ENCODE measurements around the gene TMA7. TPM values are rescaled to one million over a fixed set of nuclear protein-coding genes. Genes with fewer than 3 reads are reported as not detected.
"Not testable (repeated sequence)": the region's sequence is repeated elsewhere in the genome, so short reads cannot be mapped to it uniquely, and the experiment has no call there.

The TMA7 gene
- total and polyA plus RNA-seq, 5 donors = 187 to 526 (median 219) TPM

DNA sequence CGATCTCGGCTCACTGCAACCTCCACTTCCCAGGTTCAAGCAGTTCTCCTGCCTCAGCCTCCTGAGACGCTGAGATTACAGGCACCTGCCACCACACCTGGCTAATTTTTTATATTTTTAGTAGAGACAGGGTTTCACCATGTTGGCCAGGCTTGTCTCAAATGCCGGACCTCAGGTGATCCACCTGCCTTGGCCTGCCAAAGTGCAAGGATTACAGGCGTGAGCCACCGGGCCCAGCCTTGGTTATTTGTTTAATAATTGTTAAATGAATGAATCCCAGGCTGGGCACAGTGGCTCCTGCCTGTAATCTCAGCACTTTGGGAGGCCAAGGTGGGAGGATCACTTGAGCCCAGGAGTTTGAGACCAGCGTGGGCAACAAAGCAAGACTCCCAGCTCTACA, 21.7 kb downstream of the TMA7 start:
- WGBS = 94% methylated on average over 7 of the region's 7 CpGs
- ATAC-seq; intact Hi-C loops (cut with DNase I); H3K4me3 ChIP-seq (ENCODE audit: low read length); H3K4me1 ChIP-seq (ENCODE audit: control insufficient read depth, insufficient read depth, low read length); DNase-seq; H3K27ac ChIP-seq (ENCODE audit: low read length); H3K9me3 ChIP-seq (ENCODE audit: control insufficient read depth, low read length); H3K27me3 ChIP-seq (ENCODE audit: control insufficient read depth, insufficient read depth): not testable (repeated sequence)

DNA sequence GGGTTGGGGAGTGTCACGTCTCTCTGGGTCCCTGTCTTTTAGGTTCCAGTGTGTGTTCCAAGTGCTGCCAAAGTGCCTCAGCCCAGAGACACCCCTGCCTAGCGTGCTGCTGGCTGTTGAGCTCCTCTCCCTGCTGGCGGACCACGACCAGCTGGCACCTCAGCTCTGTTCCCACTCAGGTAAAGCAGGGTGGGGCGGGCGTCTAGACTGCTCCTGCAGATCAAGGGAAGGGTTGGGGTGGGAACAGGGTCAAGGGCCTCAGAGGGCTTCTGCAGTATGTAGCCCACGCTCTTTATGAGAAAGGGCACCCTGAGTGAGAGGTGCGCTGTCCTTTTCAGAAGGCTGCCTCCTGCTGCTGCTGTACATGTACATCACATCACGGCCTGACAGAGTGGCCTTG, 23.6 kb downstream of the TMA7 start:
- DNase-seq (no peak), ATAC-seq (no peak)
- intact Hi-C loops (cut with DNase I) = loop anchor here in 2 of 4 donors (2.0 kb wide), 2 partner anchors 83 to 85 kb away; no protein-coding TSS in a partner anchor
- no peaks in the 10 kb centered on the region for H3K9me3 ChIP-seq (ENCODE audit: control insufficient read depth, low read length)
- H3K27me3 ChIP-seq (ENCODE audit: control insufficient read depth, insufficient read depth) = no peaks in the 10 kb centered on the region
- H3K4me1 ChIP-seq (ENCODE audit: control insufficient read depth, insufficient read depth, low read length) = peaks cover 5% of the 10 kb centered on the region
- no peak overlapping the region for H3K4me3 ChIP-seq (ENCODE audit: low read length)
- 79% methylated on average over 9 of the region's 9 CpGs for WGBS
- no peak overlapping the region for H3K27ac ChIP-seq (ENCODE audit: low read length)

DNA sequence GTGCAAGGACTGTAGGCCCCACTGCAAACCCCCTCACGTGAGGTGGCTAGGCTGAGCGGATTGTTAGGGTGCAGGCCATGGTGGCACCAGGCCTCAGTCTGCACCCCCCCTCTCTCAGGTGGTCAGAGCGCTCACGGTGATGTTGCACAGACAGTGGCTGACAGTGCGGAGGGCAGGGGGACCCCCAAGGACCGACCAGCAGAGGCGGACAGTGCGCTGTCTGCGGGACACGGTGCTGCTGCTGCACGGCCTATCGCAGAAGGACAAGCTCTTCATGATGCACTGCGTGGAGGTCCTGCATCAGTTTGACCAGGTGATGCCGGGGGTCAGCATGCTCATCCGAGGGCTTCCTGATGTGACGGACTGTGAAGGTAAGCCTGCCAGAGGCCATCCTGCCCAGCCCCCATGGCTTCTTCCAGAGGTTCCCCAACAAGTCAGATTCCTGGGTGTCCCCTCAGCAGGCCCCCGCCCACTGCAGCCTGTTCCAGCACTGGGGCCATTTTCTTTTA, 24.7 kb downstream of the TMA7 start:
- Histone ChIP-seq H3K27ac (ENCODE audit: low read length) (peak overlapping the region; percentile 98), H3K4me1 (ENCODE audit: control insufficient read depth, insufficient read depth, low read length) (peaks cover 5% of the 10 kb centered on the region), H3K4me3 (ENCODE audit: low read length) (no peak overlapping the region), H3K27me3 (ENCODE audit: control insufficient read depth, insufficient read depth) (no peaks in the 10 kb centered on the region), H3K9me3 (ENCODE audit: control insufficient read depth, low read length) (no peaks in the 10 kb centered on the region)
- WGBS = 90% methylated on average over 17 of the region's 17 CpGs
- DNase-seq (peak; percentile 43 to 69 (median 69)), ATAC-seq (no peak)
- intact Hi-C loops (cut with DNase I) = loop anchor here (2.0 to 5.0 kb wide), 4 partner anchors 38 to 84 kb away; partner anchors contain the start of gene SHISA5 (in 2 of the 4)

DNA sequence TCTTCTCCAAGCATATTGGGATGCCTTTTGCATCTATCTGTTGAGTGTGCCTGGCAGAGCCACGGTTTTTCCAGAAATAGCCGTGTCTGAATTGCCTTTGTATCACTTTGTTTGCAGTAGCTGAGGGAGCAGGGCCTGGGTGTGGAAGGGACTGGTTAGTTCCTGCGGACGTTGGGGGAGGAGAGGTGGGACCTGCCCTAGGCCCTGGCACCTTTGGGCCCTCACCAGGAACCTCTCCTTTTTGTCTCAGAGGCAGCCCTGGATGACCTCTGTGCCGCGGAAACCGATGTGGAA, 25.1 kb downstream of the TMA7 start:
- 9% methylated on average over 7 of the region's 7 CpGs for WGBS
- H3K27me3 ChIP-seq (ENCODE audit: control insufficient read depth, insufficient read depth) = no peaks in the 10 kb centered on the region
- peak overlapping the region; percentile 98 for H3K27ac ChIP-seq (ENCODE audit: low read length)
- intact Hi-C loops (cut with DNase I) = loop anchor here (2.0 to 5.0 kb wide), 4 partner anchors 37 to 84 kb away; partner anchors contain the start of gene SHISA5 (in 2 of the 4)
- H3K9me3 ChIP-seq (ENCODE audit: control insufficient read depth, low read length) = no peaks in the 10 kb centered on the region
- no peak overlapping the region for H3K4me3 ChIP-seq (ENCODE audit: low read length)
- DNase-seq (no peak), ATAC-seq (no peak)
- H3K4me1 ChIP-seq (ENCODE audit: control insufficient read depth, insufficient read depth, low read length) = peaks cover 5% of the 10 kb centered on the region

DNA sequence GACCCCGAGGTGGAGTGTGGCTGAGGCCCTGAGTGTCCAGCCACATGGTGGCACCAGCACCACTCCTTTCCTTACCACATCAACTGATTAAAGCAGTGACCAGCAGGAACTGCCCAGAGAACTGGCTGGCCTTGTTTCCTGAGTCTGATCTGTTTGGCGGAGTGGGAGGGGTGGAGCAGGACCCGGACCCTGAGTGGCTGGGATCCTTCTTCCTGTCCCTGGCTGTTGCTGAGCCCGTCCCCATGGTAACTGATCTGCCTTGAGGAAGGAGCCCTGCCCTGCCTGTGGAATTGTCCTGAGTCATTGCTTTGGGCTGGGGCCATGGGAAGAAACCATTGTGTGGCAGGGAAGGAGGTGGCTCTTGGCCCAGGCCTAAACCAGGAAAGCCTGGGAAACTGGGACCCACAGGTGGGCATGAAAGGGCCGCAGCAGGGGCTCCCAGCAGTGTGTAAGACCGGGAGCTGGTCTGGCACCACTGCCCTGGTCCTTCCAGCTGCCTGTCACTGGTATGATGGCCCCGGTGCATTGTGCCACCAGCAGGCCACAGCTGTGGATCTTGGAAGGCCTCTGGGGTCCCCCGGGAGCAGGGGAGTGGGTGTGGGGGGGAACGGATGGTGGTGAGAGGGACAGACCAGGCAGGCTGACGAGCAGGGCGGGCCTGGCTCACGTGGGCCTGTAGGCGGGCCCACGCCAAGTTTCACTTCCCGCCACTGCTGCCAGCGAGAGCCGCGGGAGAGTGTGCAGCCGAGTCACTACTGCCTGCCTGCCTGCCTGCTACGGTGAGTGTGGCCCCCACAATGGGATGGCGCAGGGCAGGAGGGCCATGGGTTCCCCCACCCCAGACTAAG, 25.7 kb downstream of the TMA7 start:
- Histone ChIP-seq H3K4me3 (ENCODE audit: low read length) (peak overlapping the region; percentile 54), H3K27ac (ENCODE audit: low read length) (peak overlapping the region; percentile 98), H3K27me3 (ENCODE audit: control insufficient read depth, insufficient read depth) (no peaks in the 10 kb centered on the region), H3K4me1 (ENCODE audit: control insufficient read depth, insufficient read depth, low read length) (peaks cover 5% of the 10 kb centered on the region), H3K9me3 (ENCODE audit: control insufficient read depth, low read length) (no peaks in the 10 kb centered on the region)
- ATAC-seq (peak; percentile 96), DNase-seq (peak; percentile 98)
- intact Hi-C loops (cut with DNase I) = loop anchor here (2.0 to 5.0 kb wide), 4 partner anchors 37 to 83 kb away; partner anchors contain the start of gene SHISA5 (in 2 of the 4)
- 4% methylated on average over 21 of the region's 21 CpGs for WGBS

DNA sequence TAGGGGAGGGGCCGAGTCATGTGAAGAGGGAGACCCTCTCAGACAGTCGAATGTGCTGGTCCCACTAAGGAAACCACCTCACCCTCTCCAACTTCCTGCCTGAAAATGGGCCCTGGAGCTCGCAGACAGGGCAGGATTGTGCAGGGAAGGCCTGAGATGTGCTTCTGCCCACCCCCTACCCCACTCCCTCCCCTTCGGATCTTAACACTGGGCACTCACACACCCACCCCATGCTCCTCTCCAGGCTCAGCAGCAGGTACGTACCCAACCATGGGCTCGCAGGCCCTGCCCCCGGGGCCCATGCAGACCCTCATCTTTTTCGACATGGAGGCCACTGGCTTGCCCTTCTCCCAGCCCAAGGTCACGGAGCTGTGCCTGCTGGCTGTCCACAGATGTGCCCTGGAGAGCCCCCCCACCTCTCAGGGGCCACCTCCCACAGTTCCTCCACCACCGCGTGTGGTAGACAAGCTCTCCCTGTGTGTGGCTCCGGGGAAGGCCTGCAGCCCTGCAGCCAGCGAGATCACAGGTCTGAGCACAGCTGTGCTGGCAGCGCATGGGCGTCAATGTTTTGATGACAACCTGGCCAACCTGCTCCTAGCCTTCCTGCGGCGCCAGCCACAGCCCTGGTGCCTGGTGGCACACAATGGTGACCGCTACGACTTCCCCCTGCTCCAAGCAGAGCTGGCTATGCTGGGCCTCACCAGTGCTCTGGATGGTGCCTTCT, 26.5 kb downstream of the TMA7 start:
- intact Hi-C loops (cut with DNase I) = loop anchor here in 3 of 4 donors (5.0 kb wide), 2 partner anchors 36 to 81 kb away; partner anchors contain the start of gene SHISA5 (in 2 of the 3)
- peak; percentile 51 to 71 (median 70) for DNase-seq
- peak; percentile 2 to 25 for ATAC-seq
- WGBS = 27% methylated on average over 19 of the region's 19 CpGs
- Histone ChIP-seq H3K4me3 (ENCODE audit: low read length) (peak overlapping the region; percentile 54), H3K4me1 (ENCODE audit: control insufficient read depth, insufficient read depth, low read length) (peaks cover 5% of the 10 kb centered on the region), H3K9me3 (ENCODE audit: control insufficient read depth, low read length) (no peaks in the 10 kb centered on the region), H3K27me3 (ENCODE audit: control insufficient read depth, insufficient read depth) (no peaks in the 10 kb centered on the region), H3K27ac (ENCODE audit: low read length) (peak overlapping the region; percentile 98)

DNA sequence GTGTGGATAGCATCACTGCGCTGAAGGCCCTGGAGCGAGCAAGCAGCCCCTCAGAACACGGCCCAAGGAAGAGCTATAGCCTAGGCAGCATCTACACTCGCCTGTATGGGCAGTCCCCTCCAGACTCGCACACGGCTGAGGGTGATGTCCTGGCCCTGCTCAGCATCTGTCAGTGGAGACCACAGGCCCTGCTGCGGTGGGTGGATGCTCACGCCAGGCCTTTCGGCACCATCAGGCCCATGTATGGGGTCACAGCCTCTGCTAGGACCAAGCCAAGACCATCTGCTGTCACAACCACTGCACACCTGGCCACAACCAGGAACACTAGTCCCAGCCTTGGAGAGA, 27.0 kb downstream of the TMA7 start:
- no peak for DNase-seq
- peak overlapping the region; percentile 54 for H3K4me3 ChIP-seq (ENCODE audit: low read length)
- H3K27me3 ChIP-seq (ENCODE audit: control insufficient read depth, insufficient read depth) = no peaks in the 10 kb centered on the region
- 54% methylated on average over 9 of the region's 9 CpGs for WGBS
- H3K27ac ChIP-seq (ENCODE audit: low read length) = peak overlapping the region; percentile 98
- intact Hi-C loops (cut with DNase I) = loop anchor here in 3 of 4 donors (5.0 kb wide), 2 partner anchors 35 to 80 kb away; partner anchors contain the start of gene SHISA5 (in 2 of the 3)
- H3K4me1 ChIP-seq (ENCODE audit: control insufficient read depth, insufficient read depth, low read length) = peaks cover 5% of the 10 kb centered on the region
- H3K9me3 ChIP-seq (ENCODE audit: control insufficient read depth, low read length) = no peaks in the 10 kb centered on the region
- no peak for ATAC-seq

DNA sequence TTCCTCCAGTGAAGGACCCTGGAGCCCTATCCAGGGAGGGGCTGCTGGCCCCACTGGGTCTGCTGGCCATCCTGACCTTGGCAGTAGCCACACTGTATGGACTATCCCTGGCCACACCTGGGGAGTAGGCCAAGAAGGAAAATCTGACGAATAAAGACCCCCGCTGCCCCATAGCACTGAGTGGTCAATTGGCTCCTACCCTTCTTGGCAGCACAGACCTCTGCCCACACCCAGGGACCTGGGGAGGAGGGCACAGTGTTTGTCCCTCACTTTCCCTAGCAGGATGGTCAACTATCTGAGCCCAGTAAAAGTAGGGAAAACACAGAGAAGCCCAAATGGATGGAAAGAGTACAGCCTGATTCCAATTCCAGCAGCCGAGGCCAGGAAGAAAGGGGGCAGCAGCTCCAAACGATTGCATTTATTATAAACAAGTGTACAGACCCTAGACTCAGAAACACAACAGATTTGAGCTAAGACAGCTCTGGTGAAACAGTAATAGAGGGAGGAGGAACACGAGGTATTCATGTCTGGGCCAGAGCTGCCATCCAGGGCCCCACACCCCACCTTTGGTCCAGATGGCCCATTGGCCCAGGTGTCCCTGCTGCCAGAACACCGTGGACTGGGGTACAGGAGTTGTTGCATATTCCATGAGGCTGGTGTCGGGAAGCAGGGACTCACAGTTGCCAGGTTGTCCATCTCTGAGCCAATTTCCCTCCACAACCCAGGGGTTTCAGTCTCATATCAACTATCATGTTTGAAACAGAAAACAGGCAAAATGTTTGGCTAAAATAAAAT, 27.6 kb downstream of the TMA7 start:
- no peaks in the 10 kb centered on the region for H3K27me3 ChIP-seq (ENCODE audit: control insufficient read depth, insufficient read depth)
- H3K9me3 ChIP-seq (ENCODE audit: control insufficient read depth, low read length) = no peaks in the 10 kb centered on the region
- WGBS = 57% methylated on average over 7 of the region's 7 CpGs
- H3K4me1 ChIP-seq (ENCODE audit: control insufficient read depth, insufficient read depth, low read length) = peaks cover 5% of the 10 kb centered on the region
- DNase-seq (no peak), ATAC-seq (no peak)
- intact Hi-C loops (cut with DNase I) = loop anchor here in 3 of 4 donors (5.0 kb wide), 2 partner anchors 35 to 80 kb away; partner anchors contain the start of gene SHISA5 (in 2 of the 3)
- H3K27ac ChIP-seq (ENCODE audit: low read length) = peak overlapping the region; percentile 15
- no peak overlapping the region for H3K4me3 ChIP-seq (ENCODE audit: low read length)

DNA sequence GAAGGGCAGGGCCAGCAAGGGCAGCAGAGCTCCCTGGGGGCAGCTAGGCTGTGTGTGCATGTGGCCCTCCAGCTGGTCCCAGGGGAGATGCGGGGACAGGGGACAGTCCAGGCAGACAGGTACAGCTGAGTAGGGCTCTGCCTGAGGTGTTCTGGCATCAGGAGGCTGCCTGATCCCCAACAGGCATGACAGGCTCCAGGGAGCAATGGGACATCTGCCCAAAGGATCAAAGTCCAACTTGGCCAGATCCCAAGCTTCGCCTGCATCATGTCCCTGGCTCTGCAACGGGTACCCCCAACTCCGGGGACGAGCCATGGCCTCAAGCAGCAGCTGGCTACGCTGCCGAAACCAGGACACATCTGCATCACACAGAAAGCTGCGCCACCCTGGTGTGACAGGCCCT, 28.3 kb downstream of the TMA7 start:
- 60% methylated on average over 8 of the region's 8 CpGs for WGBS
- no peaks in the 10 kb centered on the region for H3K9me3 ChIP-seq (ENCODE audit: control insufficient read depth, low read length)
- ATAC-seq = no peak
- DNase-seq = peak in 1 of 3 donors; percentile 64
- intact Hi-C loops (cut with DNase I) = loop anchor here in 3 of 4 donors (5.0 kb wide), 2 partner anchors 34 to 79 kb away; partner anchors contain the start of gene SHISA5 (in 2 of the 3)
- H3K4me1 ChIP-seq (ENCODE audit: control insufficient read depth, insufficient read depth, low read length) = peaks cover 8% of the 10 kb centered on the region
- no peaks in the 10 kb centered on the region for H3K27me3 ChIP-seq (ENCODE audit: control insufficient read depth, insufficient read depth)
- H3K27ac ChIP-seq (ENCODE audit: low read length) = peak overlapping the region; percentile 15
- no peak overlapping the region for H3K4me3 ChIP-seq (ENCODE audit: low read length)
